ENCODE measurements around the gene MYL2.
"Not testable (repeated sequence)": the region's sequence is repeated elsewhere in the genome, so short reads cannot be mapped to it uniquely, and the experiment has no call there.

MYL2 gene

DNA sequence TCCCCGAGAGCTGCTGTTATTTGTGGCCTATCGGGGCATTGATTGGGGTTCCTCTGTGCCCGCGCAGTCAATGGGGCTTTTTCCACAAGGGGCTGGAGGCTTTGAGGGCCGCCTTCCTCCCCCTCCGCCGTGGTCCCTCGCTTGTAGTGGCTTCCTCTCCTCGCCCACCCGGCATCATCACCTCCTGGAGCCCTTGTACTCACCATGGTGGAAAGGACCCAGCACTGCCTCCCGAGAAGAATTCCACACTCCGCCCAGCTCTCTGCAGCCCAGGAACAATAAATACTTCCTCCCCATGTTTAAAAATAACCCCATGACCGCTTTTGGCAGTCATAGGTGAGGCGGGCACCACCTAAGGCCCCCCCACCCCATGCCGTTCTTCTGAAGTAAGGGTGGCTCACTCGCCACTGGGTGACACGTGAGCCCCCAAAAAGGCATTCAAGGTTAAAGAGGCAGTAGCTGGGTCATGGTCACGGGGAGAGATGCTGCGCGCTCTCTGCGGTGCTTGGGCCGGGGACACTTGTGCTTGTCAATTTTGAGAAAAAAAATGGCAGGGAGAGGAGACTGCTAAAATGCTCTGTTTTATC, at the start of gene MYL2:
MYL2 (minus strand) TSS at position 256 of the 587 bp plus-strand sequence; CDS start at position 206, 50 bp downstream.
- no peak for DNase-seq

DNA sequence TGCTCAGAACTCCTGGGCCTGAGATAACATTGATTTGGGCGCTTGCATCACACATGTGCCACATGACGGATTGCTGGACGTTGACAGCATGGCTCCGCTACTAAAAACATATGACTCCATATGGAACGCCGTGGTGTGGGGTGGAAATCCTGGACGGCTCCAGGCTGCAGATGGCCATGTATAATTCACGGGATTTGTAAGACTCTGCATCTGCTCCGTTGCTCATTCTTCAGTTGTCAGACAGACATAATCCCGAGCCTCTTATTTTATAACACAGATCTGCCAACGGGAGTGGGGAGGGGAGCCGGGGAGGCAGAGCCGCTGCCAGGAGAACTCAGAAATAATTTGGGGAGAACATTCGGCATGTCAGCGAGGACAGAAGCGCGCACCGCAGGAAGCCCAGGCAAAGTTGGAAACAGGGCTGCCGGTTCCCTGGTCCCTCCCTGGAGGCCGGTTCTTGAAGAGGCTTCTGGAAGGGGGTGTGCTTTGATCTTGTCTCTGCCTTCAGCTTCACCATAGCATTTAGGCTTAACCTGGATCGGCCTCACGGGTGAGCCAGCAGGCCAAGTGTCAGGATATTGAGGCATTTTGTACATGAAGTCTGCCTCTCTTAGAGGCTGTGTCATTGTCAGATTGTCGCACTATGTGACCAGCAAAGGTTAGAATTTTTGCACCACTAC, 45.8 kb upstream of the MYL2 start:
- no peak for DNase-seq

GRCh38 chr12:110965574-110965973, 45.2 kb upstream of the MYL2 start:
- DNase-seq, result no peak

DNA sequence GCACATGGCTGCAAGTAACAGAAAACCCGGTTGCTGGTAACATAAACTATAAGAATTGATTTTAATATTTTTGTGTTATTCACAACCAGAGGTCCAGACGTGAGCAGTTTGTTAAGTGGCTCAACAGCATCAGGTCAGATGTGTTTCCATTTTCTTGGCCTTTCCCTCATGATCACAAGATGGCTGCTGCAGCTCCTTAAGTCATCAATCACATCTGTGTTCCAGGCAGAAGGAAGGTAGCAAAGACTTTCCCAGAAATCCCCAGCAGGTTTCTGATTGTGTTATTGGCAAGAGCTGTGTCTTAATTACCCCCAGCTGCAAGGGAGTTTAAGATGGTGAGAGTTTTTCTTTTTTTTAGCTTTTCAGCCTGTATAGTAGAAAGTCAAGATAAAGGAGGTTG, 40.4 kb upstream of the MYL2 start:
- DNase-seq, result no peak

- DNase-seq, result no peak
Measured at GRCh38 chr12:110957652-110958051, 37.3 kb upstream of the MYL2 start.

DNA sequence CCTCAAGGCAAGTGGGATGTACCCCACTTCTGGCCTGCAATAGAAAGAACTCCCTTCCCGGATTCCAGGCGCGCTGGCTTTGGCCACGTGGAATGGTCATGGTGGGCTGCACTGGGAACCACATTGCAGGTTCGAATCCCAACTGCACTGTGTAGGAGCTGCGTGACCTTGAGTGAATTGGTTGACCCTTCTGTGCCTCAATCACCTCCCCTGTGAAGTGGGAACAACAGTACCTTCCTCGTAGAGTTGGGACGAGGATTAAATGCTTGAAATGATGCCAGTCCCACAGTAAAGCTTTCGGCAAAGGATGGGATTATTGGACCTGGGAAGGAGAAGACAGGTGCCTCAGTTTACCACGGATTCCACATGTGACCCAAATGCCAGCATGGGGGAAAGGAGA, 36.8 kb upstream of the MYL2 start:
- no peak for DNase-seq

DNA sequence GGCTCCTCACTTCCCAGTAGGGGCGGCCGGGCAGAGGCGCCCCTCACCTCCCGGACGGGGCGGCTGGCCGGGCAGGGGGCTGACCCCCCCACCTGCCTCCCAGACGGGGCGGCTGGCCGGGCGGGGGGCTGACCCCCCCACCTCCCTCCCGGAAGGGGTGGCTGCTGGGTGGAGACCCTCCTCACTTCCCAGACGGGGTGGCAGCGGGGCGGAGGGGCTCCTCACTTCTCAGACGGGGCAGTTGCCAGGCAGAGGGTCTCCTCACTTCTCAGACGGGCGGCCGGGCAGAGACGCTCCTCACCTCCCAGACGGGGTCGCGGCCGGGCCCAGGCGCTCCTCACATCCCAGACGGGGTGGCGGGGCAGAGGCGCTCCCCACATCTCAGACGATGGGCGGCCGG, 30.5 kb upstream of the MYL2 start:
- not testable (repeated sequence) for DNase-seq

GRCh38 chr12:110950466-110950865, 30.1 kb upstream of the MYL2 start:
- not testable (repeated sequence) for DNase-seq

DNA sequence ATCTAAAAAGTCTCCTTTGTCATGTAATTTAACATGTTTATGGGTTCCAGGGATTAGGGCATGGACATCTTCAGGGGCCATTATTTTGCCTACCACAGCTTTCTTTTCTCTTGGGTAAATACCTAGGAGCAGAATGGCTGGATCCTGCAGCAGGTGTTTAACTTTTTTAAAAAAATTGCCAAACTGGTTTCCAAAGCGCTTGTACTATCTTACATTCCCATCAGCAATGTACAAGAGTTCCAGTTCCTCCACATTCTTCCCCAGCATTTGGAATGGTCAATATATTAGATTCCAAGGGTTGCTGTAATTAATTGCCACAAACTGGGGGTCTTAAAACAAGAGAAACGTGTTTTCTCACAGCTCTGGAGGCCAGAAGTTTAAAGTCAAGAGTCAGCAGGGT, 27.7 kb upstream of the MYL2 start:
- DNase-seq, result no peak

DNA sequence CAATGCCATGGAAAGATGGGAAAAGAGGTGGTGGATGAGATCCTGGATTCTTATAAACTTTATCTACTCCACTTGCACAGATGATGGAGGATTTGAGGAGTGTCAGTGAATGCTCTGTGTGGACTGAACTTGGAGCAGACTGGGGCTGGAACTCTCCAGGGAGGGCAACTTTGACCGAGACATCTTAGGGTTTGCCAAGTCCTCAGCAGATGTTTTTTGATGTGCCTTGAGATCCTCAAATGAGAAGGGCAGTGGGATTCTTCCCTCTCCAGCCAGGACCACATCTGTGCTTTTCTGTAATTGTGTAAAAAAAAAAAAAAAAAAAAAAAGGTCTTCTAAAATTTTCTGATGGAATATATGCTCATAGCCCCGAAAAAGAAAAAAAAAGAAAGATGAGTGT, 23.0 kb upstream of the MYL2 start:
- no peak for DNase-seq

- no peak for DNase-seq
Measured at GRCh38 chr12:110941391-110941790, 21.0 kb upstream of the MYL2 start.

- DNase-seq, result no peak
Measured at GRCh38 chr12:110940933-110941332, 20.6 kb upstream of the MYL2 start.

- DNase-seq, result no peak
Measured at GRCh38 chr12:110940296-110940695, 19.9 kb upstream of the MYL2 start.

DNA sequence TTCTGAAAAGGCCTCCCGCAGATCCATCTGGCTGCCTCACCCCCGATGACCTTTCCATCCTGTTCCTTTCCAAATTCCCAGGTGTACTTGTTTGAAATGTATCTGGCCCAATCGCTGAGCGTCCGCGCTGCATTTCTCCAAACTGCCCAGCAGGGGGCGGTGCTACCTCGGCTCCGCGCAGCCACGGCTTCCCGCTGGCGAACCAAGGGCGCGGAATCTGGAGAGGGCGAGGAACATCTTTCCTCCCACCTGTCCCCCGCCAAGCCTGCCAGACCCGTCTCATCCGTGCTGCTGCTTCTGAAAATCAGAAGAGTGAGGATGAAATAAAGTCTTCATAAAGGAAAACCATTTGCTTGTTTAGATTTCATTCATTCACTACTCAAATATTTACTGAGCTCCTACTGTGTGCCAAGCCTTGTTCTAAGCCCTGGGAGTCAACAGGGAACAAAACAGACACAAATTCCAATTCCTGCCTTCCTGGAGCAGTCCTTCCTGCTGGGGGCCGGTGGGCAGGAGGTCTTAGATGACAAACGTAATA, 16.8 kb upstream of the MYL2 start:
- DNase-seq, result no peak

GRCh38 chr12:110936367-110937103, 16.2 kb upstream of the MYL2 start:
- no peak for DNase-seq

DNA sequence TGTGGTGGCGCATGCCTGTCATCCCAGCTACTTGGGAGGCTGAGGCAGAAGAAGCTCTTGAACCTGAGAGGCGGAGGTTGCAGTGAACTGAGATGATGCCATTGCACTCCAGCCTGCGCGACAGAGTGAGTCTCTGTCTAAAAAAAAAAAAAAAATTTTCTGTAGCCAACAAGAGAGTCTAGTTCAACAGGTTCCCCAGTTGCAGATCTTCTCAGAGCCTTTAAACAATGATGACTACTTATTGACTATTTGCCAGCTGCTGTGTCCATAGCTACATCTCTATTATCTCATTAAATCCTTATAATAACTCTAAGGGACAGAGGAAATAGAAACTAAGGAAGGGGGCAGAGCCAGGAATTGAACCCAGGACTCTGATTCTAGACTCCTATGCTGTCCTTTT, 15.2 kb upstream of the MYL2 start:
- no peak for DNase-seq

GRCh38 chr12:110934093-110934852, 13.9 kb upstream of the MYL2 start:
- DNase-seq, result no peak

- no peak for DNase-seq
Measured at GRCh38 chr12:110933326-110933974, 13.1 kb upstream of the MYL2 start.

DNA sequence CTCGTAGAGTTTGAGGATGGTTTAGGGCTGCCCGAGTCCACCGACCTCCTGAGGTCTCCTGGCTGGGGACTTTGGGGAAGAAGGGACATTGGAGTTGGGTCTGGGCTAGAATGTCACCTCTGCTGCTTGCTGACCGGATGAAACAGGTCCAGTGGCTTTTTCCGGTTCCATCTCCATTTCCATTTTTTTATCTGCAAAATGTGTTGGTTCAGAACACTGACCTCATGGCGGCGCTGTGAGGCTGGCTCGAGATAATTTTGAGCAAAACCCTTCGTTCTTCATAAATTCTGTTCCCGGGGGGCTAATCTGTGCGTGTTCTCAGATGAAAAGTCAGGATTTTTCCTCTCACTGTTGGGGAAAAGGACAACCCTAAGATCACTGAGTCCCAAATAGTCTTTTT, 11.7 kb upstream of the MYL2 start:
- DNase-seq, result no peak

GRCh38 chr12:110931315-110931728, 10.9 kb upstream of the MYL2 start:
- DNase-seq, result no peak

DNA sequence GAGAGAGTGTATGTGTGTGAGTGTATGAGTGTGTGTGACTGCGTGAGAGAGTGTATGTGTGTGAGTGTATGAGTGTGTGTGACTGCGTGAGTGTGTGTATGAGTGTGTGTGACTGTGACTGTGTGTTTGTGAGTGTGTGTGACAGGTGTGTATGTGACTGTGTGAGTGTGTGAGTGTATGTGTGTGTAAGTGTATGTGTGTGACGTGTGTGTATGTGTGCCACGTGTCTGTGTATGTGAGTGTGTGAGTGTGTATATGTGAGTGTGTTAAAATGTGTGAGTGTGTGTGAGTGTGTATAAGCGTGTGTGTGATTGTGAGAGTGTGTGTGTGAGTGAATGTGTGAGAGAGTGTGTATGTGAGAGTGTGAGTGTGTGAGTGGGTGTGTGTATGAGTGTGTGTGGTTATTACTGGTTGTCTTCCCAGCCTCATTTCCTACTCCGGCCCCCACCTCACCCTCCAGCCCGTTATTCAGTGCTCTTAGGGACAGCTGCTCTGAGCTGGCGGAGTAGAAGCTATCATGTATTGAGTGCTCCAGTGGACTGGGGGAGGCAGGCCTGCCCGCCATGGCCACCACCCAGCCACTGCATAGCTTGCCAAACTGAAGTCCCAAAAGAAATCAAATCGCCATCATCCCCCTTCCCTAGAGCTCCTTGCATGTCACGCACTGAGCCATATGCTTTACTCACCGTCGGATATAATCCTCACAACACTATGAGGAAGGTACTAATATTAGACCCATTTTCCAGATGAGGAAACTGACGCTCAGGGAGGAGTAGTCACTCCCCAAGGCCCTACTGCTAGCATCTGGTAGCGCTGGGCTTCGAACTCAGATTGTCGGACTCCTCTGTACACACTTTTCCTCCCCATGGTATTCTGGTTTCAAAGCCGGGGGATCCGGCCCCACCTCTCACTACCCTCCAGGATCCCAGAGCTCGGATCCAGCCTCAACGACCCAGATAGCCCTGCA, 10.3 kb upstream of the MYL2 start:
- DNase-seq, result no peak

Data from NK-92 treated with Interleukin-12 subunit alpha and Interleukin-12 subunit beta, amount 100 ng/mL, for 24 hours (cell line).